Adrenal gland (tissue), 12 donors: ENCODE data around the gene SMCO4. TPM values are rescaled to one million over a fixed set of nuclear protein-coding genes. Genes with fewer than 3 reads are reported as not detected.
A peak's percentile ranks its signal among the peaks of the same experiment; 100 is the strongest.

ENCODE experiments used
- DNase-seq, 7 donors: peaks; one replicate each; pipeline ENCODE4 v3.0.0-alpha.2; 2019 to 2020
- H3K27ac ChIP-seq, 5 donors: fragments of 200-600 bp; sonication (generic) in 4 of 5; 1 replicate in 3 of 5; 2 replicates in 2 of 5; pipeline versions ENCODE4 v1.5.1 to v1.8.0; 2016 to 2020; ENCODE audit warnings: mild to moderate bottlenecking in 1 of 5
- H3K27me3 ChIP-seq: fragments of 200-600 bp; 2 replicates; pipeline ENCODE4 v1.8.0; 2021
- H3K36me3 ChIP-seq, 2 donors: fragments of 200-600 bp; replicated peaks in 1 of 2; 1 replicate in 1 of 2; 2 replicates in 1 of 2; pipeline versions ENCODE4 v1.5.1 to v1.8.0; 2018 to 2022
- H3K4me1 ChIP-seq, 2 donors: fragments of 200-600 bp; replicated peaks in 1 of 2; 1 replicate in 1 of 2; 2 replicates in 1 of 2; pipeline versions ENCODE4 v1.5.1 to v1.8.0; 2018 to 2021
- H3K4me3 ChIP-seq, 4 donors: fragments of 200-600 bp; sonication (generic) in 3 of 4; one replicate each; pipeline ENCODE4 v1.5.1; 2016 to 2018
- H3K9me3 ChIP-seq, 3 donors: fragments of 200-600 bp; sonication (generic) in 1 of 3; replicated peaks in 1 of 3; 1 replicate in 2 of 3; 2 replicates in 1 of 3; pipeline versions ENCODE4 v1.5.1 to v1.8.0; 2016 to 2021
- CTCF ChIP-seq, 6 experiments: fragments of 450-650 bp in 4 of 6; fragments of 200-600 bp in 2 of 6; sonication (generic) in 1 of 6; IDR thresholded peaks; 1 replicate in 5 of 6; 2 replicates in 1 of 6; pipeline versions ENCODE4 v1.5.1 to v1.8.0; 2016 to 2021; ENCODE audit warnings: antibody characterized with exemption in 6 of 6, mild to moderate bottlenecking in 2 of 6, moderate library complexity in 1 of 6
- POLR2A ChIP-seq, 2 donors: fragments of 450-650 bp; IDR thresholded peaks; one replicate each; pipeline ENCODE4 v1.6.1; 2017; ENCODE audit warnings: antibody characterized with exemption in 2 of 2, mild to moderate bottlenecking in 2 of 2, moderate library complexity in 1 of 2
- WGBS, 4 donors: extraction: QIAGEN DNeasy Blood & Tissue Kit in 2 of 4; methylation state at CpG; one replicate each; pipeline versions ENCODE4 v1.1.5 to v1.1.7; 2013 to 2017; 5-methylcytosine and 5-hydroxymethylcytosine counted together
- intact Hi-C, 2 donors: fragments of 100-400 bp; cut with DNase I; formaldehyde crosslinking; loops; one replicate each; pipeline versions ENCODE4 v1.14.1 to v1.15.0; 2022 to 2023
- polyA plus RNA-seq, 3 donors: library from polyadenylated mRNA; stranded (reverse); fragments of 200-250 nt in 2 of 3; fragments of 350-450 nt in 1 of 3; fragmentation: Illumina TruSeq in 1 of 3; extraction: RNeasy Lipid Tissue Mini Kit (QIAGEN cat#74804) in 1 of 3; gene quantifications; one replicate each; pipeline ENCODE4 v1.2.3, GENCODE V29; 2013 to 2014
- total RNA-seq, 9 donors: library from RNA; depleted of rRNA in 4 of 9; stranded (reverse); fragments of >200 nt in 4 of 9; fragments of 120-200 nt in 1 of 9; fragmentation: NEBNext Ultra II Directional in 1 of 9; extraction: Animal tissue kit (Norgen Biotek cat#: 25700) in 1 of 9; gene quantifications; one replicate each; pipeline versions ENCODE4 v1.1.0 to v1.2.4, GENCODE V29; 2013 to 2023
- donor health status: healthy with polysubstance abuse.
- donor health status: Bipolar disorder and iron deficiency.
- donor health status: DM: yes; HTN: yes; CAD: no.
- donor health status: DM: no; HTN: no; CAD: no.
- donor health status: DM: no; HTN: no; CAD: no.
- donor health status: DM: yes; HTN: yes; CAD: no.

SMCO4 gene
- total and polyA plus RNA-seq, 12 donors: 23.2 to 108 (median 73.2) TPM

DNA sequence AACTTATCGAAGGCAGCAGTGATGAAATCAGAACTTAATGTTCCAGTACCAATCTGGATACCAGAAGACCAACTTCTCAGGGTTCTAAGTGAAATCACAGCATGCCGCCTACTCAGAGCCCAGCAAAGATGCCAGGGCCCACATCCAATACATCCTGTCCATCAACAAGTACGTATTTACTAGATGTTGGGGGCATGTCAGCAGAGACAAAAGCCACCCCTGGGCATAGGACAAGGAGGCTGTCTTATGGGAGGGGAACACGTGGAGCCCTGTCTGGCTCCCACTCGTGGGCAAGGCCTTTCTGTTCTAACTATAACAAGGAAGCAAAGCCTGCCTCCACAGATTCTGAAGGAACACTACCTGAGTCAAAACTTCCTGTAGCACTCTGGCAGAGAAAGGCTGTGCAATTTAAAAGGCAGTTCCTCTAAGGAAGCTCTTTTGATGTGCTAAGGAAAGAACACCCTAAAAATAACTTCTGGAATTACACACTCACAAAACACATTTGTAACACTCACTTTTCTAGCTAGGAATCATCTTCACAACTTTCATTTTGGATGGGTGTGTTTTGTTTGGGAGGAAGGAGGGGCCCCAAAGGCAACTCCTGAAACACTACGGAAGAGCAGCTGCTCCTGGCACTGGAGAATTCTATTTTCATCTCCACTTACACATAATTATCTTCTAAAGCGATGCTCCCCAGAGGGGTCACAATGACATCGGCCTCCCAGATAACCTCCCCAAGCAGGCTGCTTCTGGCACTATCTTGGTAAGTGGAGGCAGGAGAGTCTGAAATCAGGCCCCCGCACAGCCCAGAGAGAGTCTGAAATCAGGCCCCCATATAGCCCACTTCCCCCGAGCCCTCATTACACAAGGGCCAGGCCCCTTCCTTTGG, 14.2 kb downstream of the SMCO4 start:
- H3K36me3 ChIP-seq: no peaks in the 10 kb centered on the region
- DNase-seq: no peak
- H3K4me1 ChIP-seq: peaks cover 42 to 65% of the 10 kb centered on the region in 2 donors
- H3K27me3 ChIP-seq: no peaks in the 10 kb centered on the region
- peak overlapping the region in 4 of 5 donors; percentile 45 to 86 (median 62) for H3K27ac ChIP-seq
- intact Hi-C loops: no loop called here
- no peaks in the 10 kb centered on the region for H3K9me3 ChIP-seq
- 64 to 73% (median 67%) methylated on average over 10 of the region's 10 CpGs for WGBS, 4 donors
- no peak for TF ChIP-seq CTCF (IDR thresholded peaks at IDR 0.05)
- no peak for TF ChIP-seq POLR2A (IDR thresholded peaks at IDR 0.05)
- H3K4me3 ChIP-seq: no peak overlapping the region

DNA sequence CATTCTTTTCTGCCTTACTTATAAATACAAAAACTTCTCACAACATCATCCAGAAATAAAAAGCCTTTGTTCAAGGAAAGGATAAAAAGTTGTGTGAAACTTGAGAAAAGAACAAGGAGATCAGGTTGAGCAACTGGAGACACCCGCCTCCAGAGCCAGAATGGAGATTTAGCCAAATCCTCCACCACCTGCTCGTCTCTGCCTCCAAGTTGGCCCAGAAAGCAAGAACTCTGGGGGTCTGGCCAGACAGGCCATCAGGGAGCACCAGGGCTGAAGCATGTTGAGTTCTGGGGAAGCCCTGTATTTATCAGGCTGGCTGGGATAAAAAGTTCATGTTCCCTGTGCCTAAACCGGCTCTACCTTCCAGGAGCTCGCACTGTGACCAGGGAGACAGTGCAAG, 14.9 kb downstream of the SMCO4 start:
- Histone ChIP-seq H3K4me1 (peaks cover 42 to 65% of the 10 kb centered on the region in 2 donors), H3K27me3 (no peaks in the 10 kb centered on the region), H3K27ac (peak overlapping the region in 2 of 5 donors; percentile 75 to 86), H3K36me3 (no peaks in the 10 kb centered on the region), H3K9me3 (no peaks in the 10 kb centered on the region), H3K4me3 (no peak overlapping the region)
- intact Hi-C loops: no loop called here
- TF ChIP-seq POLR2A (IDR thresholded peaks at IDR 0.05): no peak
- no peak for TF ChIP-seq CTCF (IDR thresholded peaks at IDR 0.05)
- WGBS, 4 donors: 77 to 93% (median 91%) methylated on average over 4 of the region's 4 CpGs
- no peak for DNase-seq

- 82 to 87% (median 84%) methylated on average over 8 of the region's 8 CpGs for WGBS, 4 donors
- TF ChIP-seq POLR2A (IDR thresholded peaks at IDR 0.05) (no peak), CTCF (IDR thresholded peaks at IDR 0.05) (no peak)
- intact Hi-C loops: no loop called here
- Histone ChIP-seq H3K27ac (peak overlapping the region in 1 of 5 donors; percentile 40), H3K36me3 (no peaks in the 10 kb centered on the region), H3K27me3 (no peaks in the 10 kb centered on the region), H3K4me3 (no peak overlapping the region), H3K4me1 (peaks cover 42 to 65% of the 10 kb centered on the region in 2 donors), H3K9me3 (no peaks in the 10 kb centered on the region)
- no peak for DNase-seq
Measured at GRCh38 chr11:93526641-93527583, 16.3 kb downstream of the SMCO4 start.

- Histone ChIP-seq H3K4me3 (no peak overlapping the region), H3K27me3 (no peaks in the 10 kb centered on the region), H3K27ac (peak overlapping the region in 1 of 5 donors; percentile 40), H3K36me3 (no peaks in the 10 kb centered on the region), H3K4me1 (peaks cover 42 to 68% of the 10 kb centered on the region in 2 donors), H3K9me3 (no peaks in the 10 kb centered on the region)
- WGBS, 4 donors: 69 to 93% (median 81%) methylated on average over 3 of the region's 3 CpGs
- DNase-seq: no peak
- intact Hi-C loops: no loop called here
- TF ChIP-seq CTCF (IDR thresholded peaks at IDR 0.05) (no peak), POLR2A (IDR thresholded peaks at IDR 0.05) (no peak)
Measured at GRCh38 chr11:93526346-93526633, 16.9 kb downstream of the SMCO4 start.
